ENCODE data around the gene PTGER4. TPM values are rescaled to one million over a fixed set of nuclear protein-coding genes. Genes with fewer than 3 reads are reported as not detected.

Gene PTGER4
- total RNA-seq, 1 donor from 2014 or later, result 5.6 TPM

- DNase-seq (ENCODE audit: low spot score, unreplicated experiment), result no peak
- H3K27me3 Mint-ChIP-seq, result peaks cover 27% of the 10 kb centered on the region
- peaks cover 50% of the 10 kb centered on the region for H3K4me1 Mint-ChIP-seq (ENCODE audit: low read depth)
- no peaks in the 10 kb centered on the region for H3K9me3 Mint-ChIP-seq (ENCODE audit: low read depth)
- TF ChIP-seq CTCF (IDR thresholded peaks at IDR 0.05; ENCODE audit: unreplicated experiment), result no peak
- peak overlapping the region; percentile 66 for H3K27ac Mint-ChIP-seq
- peak overlapping the region; percentile 87 for H3K4me3 Mint-ChIP-seq (ENCODE audit: low read depth)
- no peaks in the 10 kb centered on the region for H3K36me3 Mint-ChIP-seq (ENCODE audit: insufficient read depth)
Measured at GRCh38 chr5:40681363-40682153, 1.8 kb downstream of the PTGER4 start.

GRCh38 chr5:40682154-40683017 lies 2.7 kb downstream of the PTGER4 start:
- H3K4me1 Mint-ChIP-seq (ENCODE audit: low read depth), result peaks cover 43% of the 10 kb centered on the region
- no peak for DNase-seq (ENCODE audit: low spot score, unreplicated experiment)
- H3K36me3 Mint-ChIP-seq (ENCODE audit: insufficient read depth), result no peaks in the 10 kb centered on the region
- H3K27me3 Mint-ChIP-seq, result peaks cover 27% of the 10 kb centered on the region
- peak overlapping the region; percentile 87 for H3K4me3 Mint-ChIP-seq (ENCODE audit: low read depth)
- no peak for TF ChIP-seq CTCF (IDR thresholded peaks at IDR 0.05; ENCODE audit: unreplicated experiment)
- H3K9me3 Mint-ChIP-seq (ENCODE audit: low read depth), result no peaks in the 10 kb centered on the region
- no peak overlapping the region for H3K27ac Mint-ChIP-seq

GRCh38 chr5:40683305-40683704 lies 3.6 kb downstream of the PTGER4 start:
- Mint-ChIP-seq H3K9me3 (ENCODE audit: low read depth) (no peaks in the 10 kb centered on the region), H3K27me3 (peaks cover 27% of the 10 kb centered on the region), H3K4me1 (ENCODE audit: low read depth) (peaks cover 48% of the 10 kb centered on the region), H3K4me3 (ENCODE audit: low read depth) (peak overlapping the region; percentile 23), H3K36me3 (ENCODE audit: insufficient read depth) (no peaks in the 10 kb centered on the region), H3K27ac (no peak overlapping the region)
- DNase-seq (ENCODE audit: low spot score, unreplicated experiment), result no peak
- no peak for TF ChIP-seq CTCF (IDR thresholded peaks at IDR 0.05; ENCODE audit: unreplicated experiment)

GRCh38 chr5:40685193-40685592 lies 5.5 kb downstream of the PTGER4 start:
- Mint-ChIP-seq H3K36me3 (ENCODE audit: insufficient read depth) (no peaks in the 10 kb centered on the region), H3K4me1 (ENCODE audit: low read depth) (peaks cover 43% of the 10 kb centered on the region), H3K27ac (no peak overlapping the region), H3K4me3 (ENCODE audit: low read depth) (no peak overlapping the region), H3K27me3 (peaks cover 27% of the 10 kb centered on the region), H3K9me3 (ENCODE audit: low read depth) (no peaks in the 10 kb centered on the region)
- no peak for TF ChIP-seq CTCF (IDR thresholded peaks at IDR 0.05; ENCODE audit: unreplicated experiment)
- no peak for DNase-seq (ENCODE audit: low spot score, unreplicated experiment)

- H3K36me3 Mint-ChIP-seq (ENCODE audit: insufficient read depth), result no peaks in the 10 kb centered on the region
- no peak overlapping the region for H3K27ac Mint-ChIP-seq
- H3K4me1 Mint-ChIP-seq (ENCODE audit: low read depth), result peaks cover 36% of the 10 kb centered on the region
- no peaks in the 10 kb centered on the region for H3K9me3 Mint-ChIP-seq (ENCODE audit: low read depth)
- DNase-seq (ENCODE audit: low spot score, unreplicated experiment), result no peak
- H3K4me3 Mint-ChIP-seq (ENCODE audit: low read depth), result no peak overlapping the region
- H3K27me3 Mint-ChIP-seq, result peaks cover 18% of the 10 kb centered on the region
- TF ChIP-seq CTCF (IDR thresholded peaks at IDR 0.05; ENCODE audit: unreplicated experiment), result no peak
Measured at GRCh38 chr5:40685976-40686486, 6.3 kb downstream of the PTGER4 start.
